ENCODE results near the gene BCAS3.

DNA sequence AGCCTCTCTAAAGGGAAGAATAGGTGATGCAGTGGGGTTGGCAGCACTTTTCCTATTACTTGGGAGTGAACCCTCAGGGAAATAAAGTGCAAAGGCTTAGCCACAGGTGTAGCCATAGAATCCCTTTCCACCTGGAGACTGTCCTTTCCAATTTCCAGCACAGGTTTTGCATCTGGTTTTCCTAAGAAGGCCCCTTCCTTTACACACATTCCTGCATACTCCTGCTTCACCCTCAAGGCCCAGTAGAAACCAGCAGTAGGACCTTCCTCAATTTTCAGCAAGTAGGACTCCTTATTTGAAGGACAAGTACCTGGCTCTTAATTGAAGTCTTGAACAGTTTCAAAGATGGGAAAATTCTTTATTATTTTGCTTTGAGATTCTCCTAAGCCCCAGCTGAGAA is 550.2 kb downstream of the BCAS3 start:
- TF ChIP-seq SPI1 (IDR thresholded peaks at IDR 0.05; ENCODE audit: low read depth, low read length) (no peak), POLR2A (IDR thresholded peaks at IDR 0.05; ENCODE audit: low read depth, low read length) (no peak), POLR2AphosphoS5 (IDR thresholded peaks at IDR 0.05; ENCODE audit: low read depth, low read length) (no peak), TAF1 (IDR thresholded peaks at IDR 0.05; ENCODE audit: low read depth, low read length) (no peak)
